Skeletal muscle tissue (tissue), 4 donors: ENCODE data around the gene AP5B1. TPM values are rescaled to one million over a fixed set of nuclear protein-coding genes. Genes with fewer than 3 reads are reported as not detected.

Experiments used
- H3K27ac ChIP-seq: one replicate; pipeline ENCODE4 v1.7.0; 2013; ENCODE audit warnings: mild to moderate bottlenecking, low read depth, low read length, inconsistent platforms
- H3K27me3 ChIP-seq, 3 donors: one replicate each; pipeline ENCODE4 v1.7.0; 2013; ENCODE audit warnings: low read length in 3 of 3; ENCODE audit not compliant: control insufficient read depth in 3 of 3, insufficient read depth in 3 of 3
- H3K36me3 ChIP-seq, 3 donors: one replicate each; pipeline ENCODE4 v1.7.0; 2013; ENCODE audit warnings: low read length in 3 of 3; ENCODE audit not compliant: control insufficient read depth in 3 of 3, insufficient read depth in 3 of 3
- H3K4me1 ChIP-seq, 3 donors: one replicate each; pipeline ENCODE4 v1.7.0; 2013; ENCODE audit warnings: low read length in 3 of 3, mild to moderate bottlenecking in 3 of 3; ENCODE audit not compliant: control insufficient read depth in 3 of 3, insufficient read depth in 3 of 3
- H3K4me3 ChIP-seq, 3 donors: one replicate each; pipeline ENCODE4 v1.7.0; 2013; ENCODE audit warnings: low read length in 3 of 3
- H3K9ac ChIP-seq, 3 donors: one replicate each; pipeline ENCODE4 v1.7.0; 2013; ENCODE audit warnings: low read length in 3 of 3, mild to moderate bottlenecking in 3 of 3, moderate library complexity in 2 of 3, low read depth in 1 of 3
- H3K9me3 ChIP-seq, 3 donors: one replicate each; pipeline ENCODE4 v1.7.0; 2013; ENCODE audit warnings: low read length in 3 of 3; ENCODE audit not compliant: control insufficient read depth in 3 of 3
- total RNA-seq: library from RNA; depleted of rRNA; stranded (reverse); fragments of >200 nt; gene quantifications from one replicate; pipeline ENCODE4 v1.2.3, GENCODE V29; 2014
- donor health status: Osteomylitis.

AP5B1 gene
- total RNA-seq, 1 donor from 2014 or later, result 2.1 TPM

GRCh38 chr11:65814986-65815565 lies 34.3 kb upstream of the AP5B1 start:
- Histone ChIP-seq H3K9ac (no peak overlapping the region), H3K4me3 (no peak overlapping the region), H3K27ac (no peak overlapping the region), H3K4me1 (peaks cover 3 to 8% (median 7%) of the 10 kb centered on the region in 3 donors), H3K27me3 (peaks cover 6 to 15% (median 14%) of the 10 kb centered on the region in 3 donors), H3K36me3 (peaks cover 0 to 2% (median 0%) of the 10 kb centered on the region in 3 donors), H3K9me3 (no peaks in the 10 kb centered on the region)

- Histone ChIP-seq H3K9me3 (no peaks in the 10 kb centered on the region), H3K4me3 (no peak overlapping the region), H3K27ac (no peak overlapping the region), H3K4me1 (peaks cover 3 to 10% (median 7%) of the 10 kb centered on the region in 3 donors), H3K27me3 (peaks cover 9 to 21% (median 17%) of the 10 kb centered on the region in 3 donors), H3K36me3 (peaks cover 0 to 2% (median 0%) of the 10 kb centered on the region in 3 donors), H3K9ac (peak overlapping the region in 1 of 3 donors; percentile 13)
Observed at GRCh38 chr11:65814131-65814985, 33.6 kb upstream of the AP5B1 start.

- H3K9me3 ChIP-seq, result no peaks in the 10 kb centered on the region
- peaks cover 24 to 41% (median 39%) of the 10 kb centered on the region in 3 donors for H3K27me3 ChIP-seq
- no peak overlapping the region for H3K4me3 ChIP-seq
- no peak overlapping the region for H3K9ac ChIP-seq
- peaks cover 0 to 9% (median 3%) of the 10 kb centered on the region in 3 donors for H3K4me1 ChIP-seq
- peaks cover 0 to 2% (median 0%) of the 10 kb centered on the region in 3 donors for H3K36me3 ChIP-seq
- H3K27ac ChIP-seq, result no peak overlapping the region
Observed at GRCh38 chr11:65811764-65812475, 31.1 kb upstream of the AP5B1 start.

- H3K27me3 ChIP-seq, result peaks cover 24 to 43% (median 41%) of the 10 kb centered on the region in 3 donors
- no peak overlapping the region for H3K27ac ChIP-seq
- no peaks in the 10 kb centered on the region for H3K9me3 ChIP-seq
- H3K4me1 ChIP-seq, result peaks cover 0 to 6% (median 3%) of the 10 kb centered on the region in 3 donors
- no peak overlapping the region for H3K4me3 ChIP-seq
- H3K36me3 ChIP-seq, result peaks cover 0 to 2% (median 0%) of the 10 kb centered on the region in 3 donors
- no peak overlapping the region for H3K9ac ChIP-seq
Observed at GRCh38 chr11:65810046-65810868, 29.5 kb upstream of the AP5B1 start.

- H3K36me3 ChIP-seq, result no peaks in the 10 kb centered on the region
- H3K9me3 ChIP-seq, result no peaks in the 10 kb centered on the region
- H3K4me3 ChIP-seq, result no peak overlapping the region
- H3K27ac ChIP-seq, result no peak overlapping the region
- peaks cover 24 to 43% (median 41%) of the 10 kb centered on the region in 3 donors for H3K27me3 ChIP-seq
- peaks cover 0 to 6% (median 0%) of the 10 kb centered on the region in 3 donors for H3K4me1 ChIP-seq
- no peak overlapping the region for H3K9ac ChIP-seq
Observed at GRCh38 chr11:65809496-65809895, 28.7 kb upstream of the AP5B1 start.

GRCh38 chr11:65808744-65809341 lies 28.1 kb upstream of the AP5B1 start:
- no peaks in the 10 kb centered on the region for H3K36me3 ChIP-seq
- H3K27me3 ChIP-seq, result peaks cover 29 to 48% (median 46%) of the 10 kb centered on the region in 3 donors
- no peak overlapping the region for H3K9ac ChIP-seq
- no peak overlapping the region for H3K27ac ChIP-seq
- no peaks in the 10 kb centered on the region for H3K9me3 ChIP-seq
- peaks cover 0 to 6% (median 0%) of the 10 kb centered on the region in 3 donors for H3K4me1 ChIP-seq
- no peak overlapping the region for H3K4me3 ChIP-seq

- Histone ChIP-seq H3K36me3 (no peaks in the 10 kb centered on the region), H3K4me3 (no peak overlapping the region), H3K27ac (no peak overlapping the region), H3K9me3 (no peaks in the 10 kb centered on the region), H3K9ac (no peak overlapping the region), H3K4me1 (peaks cover 0 to 6% (median 0%) of the 10 kb centered on the region in 3 donors), H3K27me3 (peaks cover 41 to 58% (median 56%) of the 10 kb centered on the region in 3 donors)
Observed at GRCh38 chr11:65806979-65807378, 26.2 kb upstream of the AP5B1 start.

GRCh38 chr11:65803797-65804492 lies 23.2 kb upstream of the AP5B1 start:
- H3K9me3 ChIP-seq, result no peaks in the 10 kb centered on the region
- no peaks in the 10 kb centered on the region for H3K4me1 ChIP-seq
- no peak overlapping the region for H3K9ac ChIP-seq
- no peaks in the 10 kb centered on the region for H3K36me3 ChIP-seq
- no peak overlapping the region for H3K4me3 ChIP-seq
- H3K27ac ChIP-seq, result no peak overlapping the region
- H3K27me3 ChIP-seq, result peaks cover 40 to 44% (median 43%) of the 10 kb centered on the region in 3 donors
